GM15510 (cell line): ENCODE data around the gene MRPL16.

ENCODE experiments used
- POLR2A ChIP-seq: IDR thresholded peaks from 3 replicates; pipeline ENCODE4 v1.6.1; 2011; ENCODE audit warnings: borderline replicate concordance; ENCODE audit not compliant: insufficient read length; ENCODE audit errors: extremely low read depth

MRPL16 gene

DNA sequence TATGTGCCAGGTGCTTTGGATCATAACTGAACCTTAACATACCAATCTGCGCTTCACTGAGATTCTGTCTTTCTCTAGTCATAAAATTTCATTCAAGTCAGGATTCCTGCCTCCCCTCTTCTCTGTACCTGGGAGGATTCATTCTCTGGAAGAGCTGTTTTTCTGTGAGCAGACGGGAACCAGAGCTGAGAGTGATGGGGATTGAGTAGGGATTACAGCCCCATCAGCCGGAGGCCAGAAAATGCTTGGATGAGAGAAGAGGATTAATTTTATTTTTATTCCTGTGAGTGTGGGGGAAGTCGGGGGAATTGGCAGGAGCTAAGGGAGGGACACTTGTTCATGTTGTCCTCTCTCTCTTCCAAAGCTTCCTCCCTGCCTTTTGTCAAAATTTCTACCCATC is 50.7 kb downstream of the MRPL16 start:
- no peak for TF ChIP-seq POLR2A

DNA sequence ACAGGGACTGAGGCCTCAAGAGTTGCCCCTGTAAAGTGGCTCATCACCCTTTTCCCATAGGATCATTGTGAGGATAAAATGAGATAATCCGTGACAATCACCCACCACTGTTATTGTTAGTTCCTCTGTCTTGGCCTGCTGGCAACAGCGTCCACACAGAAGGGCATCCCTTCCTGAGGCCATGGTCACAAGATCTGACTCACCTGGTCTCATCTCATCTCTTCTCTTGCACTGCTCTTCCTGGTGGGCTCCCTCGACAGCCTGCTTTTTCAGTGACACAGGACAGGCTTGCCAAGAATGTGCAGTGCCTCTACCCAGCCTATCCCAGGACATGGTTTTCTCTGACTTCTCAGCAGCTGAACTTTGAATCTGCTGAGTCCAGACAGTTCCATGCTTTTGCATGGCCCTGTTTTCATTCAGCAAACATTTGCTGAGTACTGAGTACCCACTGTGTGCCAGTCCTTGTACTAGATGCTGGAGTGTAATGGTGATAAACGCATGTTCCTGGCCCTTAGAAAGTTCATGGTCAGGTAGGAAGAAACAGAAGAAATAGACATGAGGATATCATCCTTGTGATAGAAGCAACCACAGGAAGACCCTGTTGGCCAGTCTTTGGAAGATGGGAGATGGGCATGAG is 52.1 kb downstream of the MRPL16 start:
- no peak for TF ChIP-seq POLR2A

DNA sequence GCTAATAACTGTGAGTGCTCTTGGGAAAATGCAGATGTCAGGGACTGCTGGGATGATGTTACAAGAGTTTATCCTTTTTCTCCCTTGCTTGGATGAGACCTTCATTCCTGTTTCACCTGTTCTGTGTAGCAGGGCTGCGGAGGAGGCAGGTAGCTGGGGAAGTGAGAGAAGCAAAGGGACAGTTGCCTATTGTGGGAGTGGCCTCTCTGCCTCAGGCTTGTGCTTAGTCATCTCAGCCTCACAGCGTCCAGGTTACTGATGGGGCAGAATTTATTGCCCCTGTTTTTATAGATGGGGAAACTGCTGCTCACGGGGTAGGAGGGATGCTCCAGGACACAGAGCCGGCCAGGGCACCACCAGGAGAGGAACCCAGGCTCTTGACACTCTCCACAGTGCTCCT is 53.7 kb downstream of the MRPL16 start:
- TF ChIP-seq POLR2A, result no peak

DNA sequence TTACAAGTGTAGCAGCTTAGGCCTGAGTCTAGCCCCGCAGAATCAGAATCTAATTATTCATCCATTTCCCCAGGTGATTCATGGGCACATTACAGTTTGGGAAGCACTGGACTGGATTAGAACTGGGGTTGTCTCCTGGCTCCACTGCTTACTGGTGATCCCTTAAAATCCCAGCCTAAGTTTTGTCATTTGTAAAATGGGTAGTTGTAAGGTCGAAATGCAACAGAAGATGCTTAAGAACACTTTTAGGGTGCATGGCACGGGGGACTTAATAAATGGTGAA is 54.1 kb downstream of the MRPL16 start:
- TF ChIP-seq POLR2A, result no peak
